K562 (cell line): ENCODE measurements around the gene IFT122. TPM values are rescaled to one million over a fixed set of nuclear protein-coding genes. Genes with fewer than 3 reads are reported as not detected.

ENCODE experiments used
- ATAC-seq: fragments of 200-7000 bp; cut with Tn5 transposase; 3 replicates; pipeline ENCODE4 v1.9.1; 2020; ENCODE audit warnings: moderate library complexity
- BruUV-seq: library from RNA; stranded (reverse); fragments of 400-500 nt; replicated peaks from 2 replicates; lab custom pipeline; 2021; lab: Mats Ljungman, UMichigan
- CTCF ChIA-PET: fragments of 300-600 bp; formaldehyde crosslinking; extraction: SDS; loops from one replicate; lab custom pipeline; 2021; ENCODE audit warnings: low intra/inter-chr PET ratio; lab: Yijun Ruan, JAX
- POLR2A ChIA-PET: fragments of 300-600, 350-650 bp; sonication (Branson Sonifier 250); formaldehyde crosslinking; extraction: SDS; loops from one replicate; lab custom pipeline; 2021; ENCODE audit warnings: antibody characterized with exemption, inconsistent platforms; lab: Yijun Ruan, JAX
- DNase-seq, 4 experiments: peaks; one replicate each; pipeline versions ENCODE4 v3.0.0 to v3.0.0-alpha.2; 2011 to 2018; ENCODE audit warnings: low spot score in 3 of 4, mixed read lengths in 3 of 4; ENCODE audit errors: extremely low read depth in 1 of 4
- FAIRE-seq: peaks from 2 replicates; lab custom pipeline; 2011; peaks lifted over from hg19 to GRCh38; lab: Jason Lieb, UNC
- H2AFZ ChIP-seq: 2 replicates; pipeline ENCODE4 v1.6.0; 2011; ENCODE audit warnings: low read depth, low read length, control low read depth, inconsistent platforms
- H3K27ac ChIP-seq: fragments of 200-600 bp; 3 replicates; pipeline ENCODE4 v1.8.0; 2011; ENCODE audit warnings: low read depth, mild to moderate bottlenecking, control low read depth, inconsistent platforms, low read length, moderate library complexity, mixed read lengths; ENCODE audit errors: extremely low read depth
- H3K27me3 ChIP-seq, 2 experiments: fragments of 300-600 bp in 1 of 2; 2 replicates in 1 of 2; 3 replicates in 1 of 2; pipeline versions ENCODE4 v1.6.0 to v1.8.0; 2011; ENCODE audit warnings: inconsistent platforms in 2 of 2, low read length in 2 of 2, mild to moderate bottlenecking in 1 of 2, mixed read lengths in 1 of 2, moderate library complexity in 1 of 2; ENCODE audit not compliant: control insufficient read depth in 2 of 2, insufficient read depth in 2 of 2
- H3K36me3 ChIP-seq: fragments of 300-600 bp; 3 replicates; pipeline ENCODE4 v1.8.0; 2011; ENCODE audit warnings: mild to moderate bottlenecking, low read length, inconsistent platforms; ENCODE audit not compliant: control insufficient read depth, insufficient read depth
- H3K4me1 ChIP-seq, 2 experiments: fragments of 200-600 bp in 1 of 2; replicated peaks in 1 of 2; 2 replicates in 1 of 2; 3 replicates in 1 of 2; pipeline versions ENCODE4 v1.5.1 to v1.8.0; 2011; ENCODE audit warnings: inconsistent platforms in 2 of 2, low read length in 2 of 2, mild to moderate bottlenecking in 1 of 2, mixed read lengths in 1 of 2, moderate library complexity in 1 of 2; ENCODE audit not compliant: control insufficient read depth in 2 of 2, insufficient read depth in 2 of 2
- H3K4me2 ChIP-seq: 2 replicates; pipeline ENCODE4 v1.6.1; 2011; ENCODE audit warnings: low read length, control low read depth, inconsistent platforms, mixed read lengths; ENCODE audit not compliant: insufficient read depth
- H3K4me3 ChIP-seq: fragments of 200-600 bp; sonication (generic), shearing (Covaris generic); 2 replicates; pipeline ENCODE4 v1.5.1; 2016; ENCODE audit warnings: control low read depth, inconsistent platforms
- H3K79me2 ChIP-seq: fragments of 200-600 bp; 3 replicates; pipeline ENCODE4 v1.8.0; 2011; ENCODE audit warnings: low read length, inconsistent platforms; ENCODE audit not compliant: control insufficient read depth, insufficient read depth
- H3K9ac ChIP-seq, 2 experiments: 2 replicates each; pipeline versions ENCODE4 v1.6.0 to v1.6.1; 2011; ENCODE audit warnings: low read depth in 2 of 2, low read length in 2 of 2, control low read depth in 1 of 2, inconsistent platforms in 1 of 2, mild to moderate bottlenecking in 1 of 2, mixed read lengths in 1 of 2; ENCODE audit not compliant: insufficient read depth in 1 of 2
- H3K9me1 ChIP-seq: one replicate; pipeline ENCODE4 v1.6.0; 2011; ENCODE audit warnings: inconsistent platforms, mild to moderate bottlenecking, low read length, moderate library complexity; ENCODE audit not compliant: control insufficient read depth, insufficient read depth
- H3K9me3 ChIP-seq: replicated peaks from 2 replicates; pipeline ENCODE4 v1.5.1; 2011; ENCODE audit warnings: low read depth, low read length, inconsistent platforms; ENCODE audit not compliant: control insufficient read depth, insufficient read depth
- H4K20me1 ChIP-seq: replicated peaks from 2 replicates; pipeline ENCODE4 v1.6.1; 2011; ENCODE audit warnings: low read length, inconsistent platforms, mixed read lengths; ENCODE audit not compliant: control insufficient read depth, insufficient read depth
- CEBPZ ChIP-seq: fragments of 150-350 bp; IDR thresholded peaks from 2 replicates; pipeline ENCODE4 v1.6.1; 2014; ENCODE audit warnings: low read depth, mild to moderate bottlenecking, low read length, borderline replicate concordance
- ETV5 ChIP-seq: sonication (generic); formaldehyde crosslinking; IDR thresholded peaks from 2 replicates; pipeline ENCODE4 v1.4.0; 2020; ENCODE audit warnings: low read depth, mild to moderate bottlenecking, missing genetic modification reagents
- GABPB1 ChIP-seq: sonication (generic); formaldehyde crosslinking; IDR thresholded peaks from 2 replicates; pipeline ENCODE4 v1.8.0; 2022; ENCODE audit warnings: mild to moderate bottlenecking, missing genetic modification reagents
- HMG20A ChIP-seq: fragments of 450-650 bp; formaldehyde crosslinking; conservative IDR thresholded peaks from 2 replicates; pipeline ENCODE4 v1.4.0; 2020; ENCODE audit warnings: mild to moderate bottlenecking, mixed read lengths
- NR2C1 ChIP-seq, 2 experiments: fragments of 450-650 bp; IDR thresholded peaks; 2 replicates each; pipeline ENCODE4 v1.6.1; 2017; ENCODE audit warnings: mild to moderate bottlenecking in 2 of 2, antibody characterized with exemption in 1 of 2, inconsistent platforms in 1 of 2, missing compliant biosample characterization in 1 of 2, missing genetic modification characterization in 1 of 2
- SREBF1 ChIP-seq: fragments of 150-350 bp; IDR thresholded peaks from 2 replicates; pipeline ENCODE4 v1.6.1; 2014; ENCODE audit warnings: antibody characterized with exemption, low read depth, low read length, borderline replicate concordance
- TAF9B ChIP-seq: fragments of 450-650 bp; IDR thresholded peaks from 2 replicates; pipeline ENCODE4 v1.6.1; 2018; ENCODE audit warnings: mild to moderate bottlenecking; ENCODE audit not compliant: partially characterized antibody
- ZBTB2 ChIP-seq: fragments of 450-650 bp; IDR thresholded peaks from 2 replicates; pipeline ENCODE4 v1.6.1; 2016; ENCODE audit warnings: antibody characterized with exemption
- ZNF431 ChIP-seq: sonication (generic); formaldehyde crosslinking; IDR thresholded peaks from 2 replicates; pipeline ENCODE4 v1.8.0; 2022; ENCODE audit warnings: mild to moderate bottlenecking, missing genetic modification reagents
- WGBS: fragments of 100-300 bp; shearing (Covaris generic); methylation state at CpG from one replicate; pipeline ENCODE4 v1.1.6; 2016; ENCODE audit warnings: low coverage, mixed read lengths; ENCODE audit not compliant: insufficient coverage; ENCODE audit errors: missing lambda C conversion rate; 5-methylcytosine and 5-hydroxymethylcytosine counted together
- in situ Hi-C: fragments of 300-500 bp; cut with MboI; formaldehyde crosslinking; loops from 4 replicates; pipeline ENCODE4 v1.15.0; 2018; ENCODE audit warnings: inconsistent platforms, mixed read lengths
- intact Hi-C: fragments of 100-400 bp; cut with micrococcal nuclease; formaldehyde crosslinking; loops from 2 replicates; pipeline ENCODE4 v1.14.2; 2022
- polyA plus RNA-seq, 8 experiments: library from polyadenylated mRNA; depleted of rRNA in 4 of 8; stranded (reverse) in 5 of 8; unstranded in 3 of 8; fragments of >200 nt; fragmentation: Nextera tagmentation in 2 of 8; fragmentation: Illumina TruSeq in 1 of 8; extraction: Ambion mirVana in 2 of 8; extraction: Trizol in 1 of 8; gene quantifications; 2 replicates each; pipeline versions ENCODE4 v1.2.1 to v1.2.3, GENCODE V29; 2011 to 2014; ENCODE audit warnings: inconsistent platforms in 1 of 8, missing spikeins in 1 of 8
- total RNA-seq, 7 experiments: library from RNA; depleted of rRNA in 6 of 7; stranded (reverse); fragments of >200 nt in 6 of 7; fragmentation: Illumina TruSeq in 2 of 7; extraction: Trizol in 2 of 7; gene quantifications; 2 replicates each; pipeline versions ENCODE4 v1.2.1 to v1.2.3, GENCODE V29; 2011 to 2021; ENCODE audit warnings: low replicate concordance in 1 of 7

IFT122 gene
- total and polyA plus RNA-seq, 9 of the 15 experiments (the other 6 are each of a cell fraction or from before 2014, with no cell fraction given): 2.4 to 11.5 (median 7.7) TPM

GRCh38 chr3:129398803-129399144 is 41.2 kb upstream of the IFT122 start (continued):
- TF ChIP-seq CEBPZ: no peak

- Histone ChIP-seq H3K4me2 (peak overlapping the region; percentile 92), H4K20me1 (no peaks in the 10 kb centered on the region), H3K4me3 (peak overlapping the region; percentile 73), H3K36me3 (peaks cover 25% of the 10 kb centered on the region), H3K27me3 (no peaks in the 10 kb centered on the region), H3K4me1 (peaks cover 0 to 7% of the 10 kb centered on the region in 2 experiments; a peak in 4 of 5 replicates), H3K9ac (peak overlapping the region; percentile 85 to 98), H2AFZ (peak overlapping the region; percentile 93), H3K9me1 (no peaks in the 10 kb centered on the region), H3K27ac (peak overlapping the region; percentile 87), H3K9me3 (no peaks in the 10 kb centered on the region), H3K79me2 (peaks cover 42% of the 10 kb centered on the region)
- peak; percentile 79 to 92 (median 81) for DNase-seq
- WGBS: 0% methylated on average over 24 of the region's 25 CpGs
- no TSS peak for BruUV-seq
- in situ Hi-C loops (loop anchor here (25.0 kb wide), 1 partner anchor 413 kb away; no protein-coding TSS in a partner anchor), intact Hi-C loops (loop anchor here (5.0 kb wide), 1 partner anchor 38 kb away; the partner anchor contains the start of gene MBD4)
- ChIA-PET POLR2A (interaction anchor here (0.7 to 3.3 kb wide), 4 partner anchors 9 to 66 kb away, joined by 3 to 21 read pairs (median 8); partner anchors contain the start of gene EFCAB12), CTCF (interaction anchor here (1.5 kb wide), 1 partner anchor 56 kb away, joined by 5 read pairs; no protein-coding TSS in a partner anchor)
- FAIRE-seq: peak; percentile 95
- ATAC-seq: peak; percentile 86
- TF ChIP-seq NR2C1 (IDR thresholded peaks at IDR 0.05) (peak; percentile 97), NR2C1 (tag; IDR thresholded peaks at IDR 0.05) (peak; percentile 97), ZNF431 (CRISPR knock-in tag) (peak; percentile 24; the same call in 1 of the 2 replicates), ZBTB2 (0 out of 2 replicates have a peak, but pooled peaks have one; percentile 11), GABPB1 (CRISPR knock-in tag) (peak; percentile 92), ETV5 (CRISPR knock-in tag) (peak; percentile 82; the same call in 1 of the 2 replicates), HMG20A (CRISPR knock-in tag) (no peak), SREBF1 (no peak), TAF9B (peak; percentile 38)
Measured at GRCh38 chr3:129399145-129399894, 40.7 kb upstream of the IFT122 start.
